Stimulated activated CD4-positive, alpha-beta T cell treated with anti-CD3 and anti-CD28 coated beads, TNF-alpha, amount 100 ng/mL, for 24 hours (primary cell): ENCODE data around the gene LRRC41.
"Not testable (repeated sequence)": the region's sequence is repeated elsewhere in the genome, so short reads cannot be mapped to it uniquely, and the experiment has no call there.

Experiments
- DNase-seq, 3 experiments: peaks; one replicate each; pipeline ENCODE4 v3.0.0-alpha.2; 2020; ENCODE audit warnings: low read depth in 3 of 3

The LRRC41 gene

GRCh38 chr1:46303038-46303871 lies at the start of gene LRRC41, which contains the start of gene UQCRH:
TSS of gene LRRC41 (minus strand) at chr1:46303616. CDS start at chr1:46303322, 294 bp downstream.
TSS of gene UQCRH (plus strand) at chr1:46303698. CDS start at chr1:46303767, 69 bp downstream.
- peak; percentile 86 to 90 (median 87) for DNase-seq

- DNase-seq = no peak
These were observed 48.9 kb upstream of the LRRC41 start for GRCh38 chr1:46352363-46352762.

GRCh38 chr1:46345281-46345680 lies 41.9 kb upstream of the LRRC41 start:
- no peak for DNase-seq

GRCh38 chr1:46344481-46344880 lies 41.1 kb upstream of the LRRC41 start:
- no peak for DNase-seq

DNA sequence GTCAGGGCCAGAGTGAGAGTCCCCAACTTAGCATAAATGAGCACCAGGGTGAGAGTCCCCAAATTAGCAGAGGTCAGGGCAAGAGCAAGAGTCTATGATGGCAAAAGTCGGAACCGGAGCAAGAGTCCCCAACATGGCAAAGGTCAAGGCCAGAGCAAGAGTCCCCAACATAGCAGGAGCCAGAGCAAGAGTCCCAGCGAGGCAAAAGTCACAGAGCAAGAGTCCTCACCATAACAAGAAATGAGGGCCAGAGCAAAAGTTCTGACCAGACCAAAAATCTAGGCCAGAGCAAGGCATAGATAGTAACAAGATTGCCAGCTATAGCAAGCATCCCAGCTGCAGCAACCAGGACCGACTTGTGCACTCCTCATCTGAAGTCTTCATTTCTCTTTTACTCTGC lies 40.3 kb upstream of the LRRC41 start:
- no peak for DNase-seq

GRCh38 chr1:46343351-46343695 lies 39.9 kb upstream of the LRRC41 start:
- no peak for DNase-seq

- DNase-seq = no peak
These were observed 39.4 kb upstream of the LRRC41 start for GRCh38 chr1:46342677-46343350.

- DNase-seq = no peak
These were observed 38.8 kb upstream of the LRRC41 start for GRCh38 chr1:46342084-46342656.

- DNase-seq = no peak
These were observed 38.0 kb upstream of the LRRC41 start for GRCh38 chr1:46341222-46342083.

DNA sequence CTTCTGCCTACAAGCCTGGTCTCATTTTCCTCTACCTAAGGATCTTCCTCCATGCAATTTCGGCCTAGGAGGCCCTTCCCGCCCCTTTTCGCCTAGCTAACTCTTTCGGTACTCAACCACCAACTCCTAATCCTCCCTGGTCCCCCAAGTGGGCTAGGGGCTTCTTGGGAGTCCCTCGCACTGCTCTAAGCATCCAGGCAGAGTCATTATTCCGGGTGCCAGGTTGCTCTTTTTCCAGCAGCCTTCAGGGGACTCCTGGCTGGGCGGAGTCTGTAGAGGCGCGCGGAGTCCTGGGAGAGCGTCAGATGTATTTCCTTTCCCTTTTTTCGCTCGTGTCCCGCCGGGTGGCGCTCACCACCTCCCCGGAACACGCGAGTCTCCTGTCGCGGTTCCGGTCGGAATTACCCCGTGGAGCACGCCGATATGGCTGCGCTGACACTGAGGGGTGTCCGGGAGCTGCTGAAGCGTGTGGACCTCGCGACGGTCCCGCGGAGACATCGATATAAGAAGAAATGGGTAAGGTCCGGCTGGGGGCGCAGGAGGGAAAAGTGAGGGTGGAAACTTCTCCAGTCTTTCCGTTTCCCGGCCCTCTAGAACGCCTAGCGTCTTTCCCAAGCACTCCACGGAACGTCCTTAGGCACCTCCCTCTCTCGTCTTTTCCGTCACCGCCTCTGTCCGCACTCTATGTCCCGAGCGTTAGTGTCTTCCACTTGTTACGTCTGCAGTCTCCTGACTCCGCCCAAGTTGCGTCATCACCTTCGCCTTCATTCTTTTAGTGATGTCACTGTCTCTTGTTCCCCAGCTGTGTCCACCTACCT lies 37.2 kb upstream of the LRRC41 start, which contains the start of gene NSUN4:
Gene NSUN4, plus strand, starts transcription at position 404 of the 818 bp plus-strand sequence. Its CDS starts 20 bp downstream, at position 424.
- DNase-seq = peak; percentile 69 to 86 (median 73)

- not testable (repeated sequence) for DNase-seq
These were observed 34.0 kb upstream of the LRRC41 start for GRCh38 chr1:46337409-46337808.

DNA sequence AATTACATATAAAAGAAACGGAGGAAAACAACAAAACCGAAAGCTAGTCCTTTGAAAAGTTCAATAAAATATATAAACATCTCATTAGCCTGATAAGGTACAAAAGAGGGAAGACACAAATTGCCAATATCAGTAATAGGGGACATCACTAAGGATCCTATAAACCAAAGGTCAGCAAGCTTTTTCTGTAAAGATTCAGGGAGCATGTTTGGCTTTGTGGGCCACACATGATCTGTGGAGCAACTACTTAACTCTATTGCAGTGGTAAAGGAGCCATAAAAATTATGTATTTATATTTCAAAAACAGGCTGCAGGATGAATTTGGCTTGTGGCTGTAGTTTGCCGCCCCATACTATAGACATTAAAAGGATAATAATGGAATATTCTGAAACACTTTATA lies 31.7 kb upstream of the LRRC41 start:
- DNase-seq = no peak

DNA sequence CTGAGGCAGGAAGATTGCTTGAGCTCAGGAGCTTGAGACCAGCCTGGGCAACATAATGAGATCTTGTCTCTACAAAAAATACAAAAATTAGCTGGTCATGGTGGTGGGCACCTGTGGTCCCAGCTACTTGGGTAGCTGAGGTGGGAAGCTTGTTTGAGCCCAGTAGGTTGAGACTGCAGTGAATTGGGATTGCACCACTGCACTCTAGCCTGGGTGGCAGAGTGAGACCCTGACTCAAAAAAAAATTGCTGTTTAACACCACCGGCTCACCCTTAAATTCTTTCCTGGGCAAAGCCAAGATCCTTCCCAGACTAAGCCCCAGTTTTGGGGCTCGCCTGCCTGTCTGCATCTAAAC lies 30.6 kb upstream of the LRRC41 start:
- DNase-seq = no peak

GRCh38 chr1:46333300-46334029 lies 30.0 kb upstream of the LRRC41 start:
- DNase-seq = no peak

GRCh38 chr1:46331786-46332540 lies 28.5 kb upstream of the LRRC41 start:
- DNase-seq = not testable (repeated sequence)

GRCh38 chr1:46330381-46330780 lies 27.0 kb upstream of the LRRC41 start:
- DNase-seq = not testable (repeated sequence)

- not testable (repeated sequence) for DNase-seq
These were observed 26.4 kb upstream of the LRRC41 start for GRCh38 chr1:46329807-46330206.

GRCh38 chr1:46328182-46328581 lies 24.8 kb upstream of the LRRC41 start:
- DNase-seq = not testable (repeated sequence)
